ENCODE results near the gene CXCR1.
"Not testable (repeated sequence)": the region's sequence is repeated elsewhere in the genome, so short reads cannot be mapped to it uniquely, and the experiment has no call there.

The CXCR1 gene

GRCh38 chr2:218166791-218167190 lies at the start of gene CXCR1:
Gene CXCR1 (minus strand): TSS chr2:218166962. CDS start chr2:218165211, 1,751 bp downstream.
- DNase-seq (ENCODE audit: low read depth in 1 of 2, low spot score in 1 of 2): peak in 1 of 2 donors; percentile 8

DNA sequence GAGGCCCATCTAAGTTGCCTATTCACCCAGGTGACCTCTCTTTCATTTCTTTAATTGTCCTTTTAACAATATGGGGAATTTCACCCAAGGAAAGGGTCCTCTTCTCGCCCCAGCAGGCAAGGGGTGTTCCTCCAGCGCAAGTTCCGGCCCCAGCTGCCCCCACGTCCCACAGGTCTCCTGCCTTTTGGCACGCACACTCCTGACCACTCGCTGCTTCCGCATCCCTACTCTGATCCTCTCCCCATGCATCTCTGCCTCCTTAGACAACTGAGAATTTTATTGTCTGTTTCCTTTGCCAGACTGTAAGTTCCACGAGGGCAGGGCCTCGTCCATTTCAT lies 49.5 kb upstream of the CXCR1 start:
- DNase-seq (ENCODE audit: low read depth in 1 of 2, low spot score in 1 of 2): no peak

- DNase-seq (ENCODE audit: low read depth in 1 of 2, low spot score in 1 of 2): no peak
Measured at GRCh38 chr2:218214116-218214515, 47.4 kb upstream of the CXCR1 start.

DNA sequence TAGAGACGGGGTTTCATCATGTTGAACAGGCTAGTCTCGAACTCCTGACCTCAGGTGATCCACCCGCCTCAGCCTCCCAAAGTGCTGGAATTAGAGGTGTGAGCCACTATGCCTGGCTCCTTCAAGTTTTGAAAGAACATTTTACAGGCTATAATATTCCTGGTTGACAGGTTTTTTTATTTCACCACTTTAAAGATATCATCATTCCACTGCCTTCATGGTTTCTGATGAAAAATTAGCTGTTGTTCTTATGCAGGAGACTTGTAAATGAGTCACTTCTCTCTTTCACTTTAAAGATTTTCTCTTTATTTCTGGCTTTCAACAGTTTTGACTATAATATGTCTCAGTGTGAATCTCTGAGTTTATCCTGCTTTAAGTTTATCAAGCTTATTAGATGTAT lies 42.3 kb upstream of the CXCR1 start:
- no peak for DNase-seq (ENCODE audit: low read depth in 1 of 2, low spot score in 1 of 2)

- no peak for DNase-seq (ENCODE audit: low read depth in 1 of 2, low spot score in 1 of 2)
Measured at GRCh38 chr2:218202266-218202665, 35.5 kb upstream of the CXCR1 start.

GRCh38 chr2:218196974-218197373 lies 30.2 kb upstream of the CXCR1 start:
- DNase-seq (ENCODE audit: low read depth in 1 of 2, low spot score in 1 of 2): no peak

- DNase-seq (ENCODE audit: low read depth in 1 of 2, low spot score in 1 of 2): no peak
Measured at GRCh38 chr2:218194880-218195279, 28.1 kb upstream of the CXCR1 start.

- no peak for DNase-seq (ENCODE audit: low read depth in 1 of 2, low spot score in 1 of 2)
Measured at GRCh38 chr2:218193701-218194100, 26.9 kb upstream of the CXCR1 start.

DNA sequence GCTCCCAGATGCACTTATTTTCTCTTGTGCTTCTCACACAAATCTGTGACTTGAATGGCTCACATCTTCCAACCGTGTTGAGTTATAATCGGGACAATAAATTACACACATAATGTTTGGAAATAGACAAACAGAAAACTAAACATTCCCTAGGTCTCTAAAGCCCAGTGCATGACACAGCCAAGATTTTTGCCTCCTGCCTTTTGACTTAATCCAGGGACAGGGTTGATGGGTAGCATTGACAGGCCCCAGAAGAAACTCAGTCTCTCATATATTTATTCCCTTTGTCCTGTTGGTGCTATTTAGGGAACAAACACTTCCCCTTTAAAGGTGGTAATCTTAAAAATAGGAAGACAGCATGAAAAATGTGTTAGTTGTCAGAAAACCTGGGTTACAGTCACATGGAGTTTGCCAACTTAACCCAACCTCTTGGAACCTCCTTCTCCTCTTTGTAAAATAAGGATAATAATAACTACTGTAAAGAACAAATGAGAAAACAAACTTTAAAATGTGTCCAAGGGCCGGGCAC lies 26.2 kb upstream of the CXCR1 start:
- DNase-seq (ENCODE audit: low read depth in 1 of 2, low spot score in 1 of 2): no peak

- no peak for DNase-seq (ENCODE audit: low read depth in 1 of 2, low spot score in 1 of 2)
Measured at GRCh38 chr2:218188528-218188927, 21.8 kb upstream of the CXCR1 start.

DNA sequence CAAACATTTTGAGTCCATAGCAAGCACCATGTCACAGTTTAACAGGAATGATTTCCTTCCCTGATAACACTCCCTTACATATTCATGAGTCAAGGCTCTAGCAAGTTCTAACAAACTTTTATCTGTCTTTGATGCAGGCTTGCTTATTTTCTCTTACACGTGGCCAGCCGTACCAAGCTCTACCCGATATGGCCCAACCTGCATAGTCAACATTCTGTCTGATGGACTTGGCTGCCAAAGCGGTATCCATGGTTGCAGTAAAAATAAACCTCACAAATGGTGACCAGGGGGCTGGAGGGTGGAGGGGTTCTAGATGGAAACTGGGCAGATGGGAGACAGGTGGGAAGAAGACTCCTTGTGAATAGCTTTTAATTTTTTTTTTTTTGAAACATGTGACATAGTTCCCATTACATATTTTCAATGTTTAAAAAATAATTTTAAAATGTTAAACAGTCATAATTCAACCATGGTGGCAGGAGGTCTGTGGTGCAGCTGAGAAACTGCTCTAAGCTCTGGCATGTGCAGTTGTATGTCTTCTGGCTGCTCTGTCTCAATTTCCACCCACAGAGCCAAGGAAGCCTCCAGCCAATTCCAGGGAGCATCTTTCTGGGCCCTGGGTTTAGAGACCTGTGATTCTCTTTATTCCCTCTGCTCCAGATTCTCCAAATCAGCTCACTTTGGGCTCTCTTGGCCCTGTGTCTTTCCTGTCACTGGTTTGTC lies 20.7 kb upstream of the CXCR1 start:
- DNase-seq (ENCODE audit: low read depth in 1 of 2, low spot score in 1 of 2): no peak

- DNase-seq (ENCODE audit: low read depth in 1 of 2, low spot score in 1 of 2): no peak
Measured at GRCh38 chr2:218186876-218187275, 20.1 kb upstream of the CXCR1 start.

- DNase-seq (ENCODE audit: low read depth in 1 of 2, low spot score in 1 of 2): peak; percentile 35 to 45
Measured at GRCh38 chr2:218186355-218186766, 19.6 kb upstream of the CXCR1 start.

DNA sequence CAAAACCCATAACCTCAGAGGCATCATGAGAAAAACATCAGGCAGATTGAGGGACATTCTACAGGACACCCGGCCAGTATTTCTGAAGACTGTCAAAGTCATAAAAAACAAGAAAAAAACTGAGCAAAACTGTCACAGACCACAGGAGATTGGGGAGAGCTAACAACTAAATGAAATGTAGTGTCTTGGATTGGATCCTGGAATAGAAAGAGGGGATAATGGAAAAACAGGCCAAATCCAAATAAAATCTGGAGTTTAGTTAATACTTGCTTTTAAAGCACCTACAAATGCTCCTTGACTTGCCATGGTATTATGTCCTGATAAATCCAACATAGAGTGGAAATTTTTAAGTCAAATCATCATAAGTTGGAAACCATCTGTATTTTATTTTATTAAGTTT lies 17.6 kb upstream of the CXCR1 start:
- DNase-seq (ENCODE audit: low read depth in 1 of 2, low spot score in 1 of 2): no peak

DNA sequence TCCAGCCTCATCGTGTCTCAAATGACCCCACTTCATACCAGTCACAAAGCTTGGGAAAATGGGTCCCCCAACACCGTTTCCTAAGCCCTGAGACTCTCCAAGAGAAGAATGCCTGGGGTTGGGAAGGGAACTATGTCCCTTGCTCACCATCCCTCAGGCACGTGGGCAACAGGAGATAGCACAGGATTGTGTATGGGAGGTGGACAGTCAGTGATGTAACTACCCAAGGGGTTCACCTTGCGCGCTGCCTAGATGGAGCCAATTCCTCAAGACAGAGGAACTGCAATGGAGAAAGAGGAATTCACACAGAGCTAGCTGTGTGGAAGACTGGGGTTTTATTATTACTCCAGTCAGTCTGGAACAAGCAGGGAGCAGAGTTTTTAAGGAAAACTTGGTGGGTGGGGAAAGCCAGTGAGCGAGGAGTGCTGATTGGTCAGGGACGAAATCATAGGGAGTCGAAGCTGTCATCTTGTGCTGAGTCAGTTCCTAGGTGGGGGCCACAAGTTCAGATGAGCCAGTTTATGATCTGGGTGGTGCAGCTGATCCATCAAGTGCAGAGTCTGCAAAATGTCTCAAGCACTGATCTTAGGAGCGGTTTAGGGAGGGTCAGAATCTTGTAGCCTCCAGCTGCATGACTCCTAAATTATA lies 13.8 kb upstream of the CXCR1 start:
- DNase-seq (ENCODE audit: low read depth in 1 of 2, low spot score in 1 of 2): no peak

DNA sequence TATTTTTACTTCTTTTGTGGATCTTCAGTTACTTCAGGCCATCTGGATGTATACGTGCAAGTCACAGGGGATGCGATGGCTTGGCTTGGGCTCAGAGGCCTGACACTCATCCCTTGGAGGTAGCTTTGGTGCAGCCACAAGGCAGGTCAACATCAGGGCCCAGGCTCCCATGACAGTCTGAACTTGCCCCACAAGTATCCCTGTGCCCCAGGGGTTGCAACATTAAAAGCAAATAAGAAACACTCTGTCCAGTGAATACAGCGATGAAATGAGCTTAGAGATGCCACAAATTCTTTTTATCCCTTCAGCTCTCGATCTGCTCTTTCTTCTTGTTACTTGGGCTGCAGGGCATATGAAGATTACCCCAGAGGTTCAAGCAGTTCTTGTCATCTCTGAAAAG lies 13.0 kb upstream of the CXCR1 start:
- no peak for DNase-seq (ENCODE audit: low read depth in 1 of 2, low spot score in 1 of 2)

DNA sequence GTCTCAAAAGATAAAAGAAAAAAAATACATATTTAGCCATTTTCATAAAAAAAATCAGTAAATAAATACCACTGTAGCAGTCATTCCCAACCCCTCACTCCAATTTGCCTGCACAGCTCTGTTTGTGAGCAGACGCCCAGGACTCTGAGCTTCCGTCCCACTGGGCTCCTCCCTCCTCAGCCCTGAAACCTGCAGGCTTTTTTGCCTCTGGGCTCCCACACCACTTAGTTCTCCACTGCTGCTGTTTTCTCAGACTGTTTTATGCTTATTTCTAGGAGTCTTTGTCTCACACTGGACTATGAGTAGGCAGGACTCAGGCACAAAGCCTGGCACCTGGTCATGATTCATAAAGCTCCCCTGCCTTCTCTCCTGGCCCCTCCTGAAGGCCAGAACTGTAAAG lies 6.1 kb upstream of the CXCR1 start:
- no peak for DNase-seq (ENCODE audit: low read depth in 1 of 2, low spot score in 1 of 2)

- DNase-seq (ENCODE audit: low read depth in 1 of 2, low spot score in 1 of 2): not testable (repeated sequence)
Measured at GRCh38 chr2:218171744-218172143, 5.0 kb upstream of the CXCR1 start.

GRCh38 chr2:218169757-218170546 lies 3.2 kb upstream of the CXCR1 start:
- no peak for DNase-seq (ENCODE audit: low read depth in 1 of 2, low spot score in 1 of 2)

- DNase-seq (ENCODE audit: low read depth in 1 of 2, low spot score in 1 of 2): peak; percentile 26 to 33
Measured at GRCh38 chr2:218168635-218169462, 2.1 kb upstream of the CXCR1 start.

- no peak for DNase-seq (ENCODE audit: low read depth in 1 of 2, low spot score in 1 of 2)
Measured at GRCh38 chr2:218168016-218168415, 1.3 kb upstream of the CXCR1 start.

Data from stimulated activated CD4-positive, alpha-beta T cell treated with anti-CD3 and anti-CD28 coated beads, Interleukin-15, amount 100 ng/mL, for 1 hour (primary cell).